Lung (tissue), 12 donors: ENCODE measurements around the gene RAB27A. TPM values are rescaled to one million over a fixed set of nuclear protein-coding genes. Genes with fewer than 3 reads are reported as not detected.

Experiments used
- ATAC-seq: fragments of 200-7000 bp; cut with Tn5 transposase; one replicate; pipeline ENCODE4 v1.9.1; 2020; ENCODE audit warnings: moderate number of reproducible peaks; ENCODE audit not compliant: insufficient read depth, low FRiP score
- DNase-seq, 3 donors: peaks; one replicate each; pipeline ENCODE4 v3.0.0-alpha.2; 2013 to 2017
- H3K27ac ChIP-seq, 2 donors: one replicate each; pipeline ENCODE4 v1.5.1; 2013; ENCODE audit warnings: mild to moderate bottlenecking in 2 of 2, moderate library complexity in 2 of 2, control low read depth in 1 of 2, inconsistent platforms in 1 of 2, low read depth in 1 of 2, low read length in 1 of 2
- H3K27me3 ChIP-seq, 3 donors: one replicate each; pipeline ENCODE4 v1.5.1; 2013; ENCODE audit warnings: low read length in 2 of 3; ENCODE audit not compliant: control insufficient read depth in 3 of 3, insufficient read depth in 3 of 3
- H3K36me3 ChIP-seq, 4 donors: one replicate each; pipeline ENCODE4 v1.5.1; 2013; ENCODE audit warnings: low read length in 4 of 4, mild to moderate bottlenecking in 1 of 4, moderate library complexity in 1 of 4; ENCODE audit not compliant: control insufficient read depth in 4 of 4, insufficient read depth in 4 of 4
- H3K4me1 ChIP-seq, 5 donors: one replicate each; pipeline ENCODE4 v1.5.1; 2013; ENCODE audit warnings: low read length in 5 of 5, mild to moderate bottlenecking in 2 of 5, moderate library complexity in 1 of 5; ENCODE audit not compliant: control insufficient read depth in 5 of 5, insufficient read depth in 5 of 5
- H3K4me3 ChIP-seq: one replicate; pipeline ENCODE4 v1.5.1; 2013; ENCODE audit warnings: mild to moderate bottlenecking, control low read depth, moderate library complexity
- H3K9ac ChIP-seq, 2 donors: one replicate each; pipeline ENCODE4 v1.5.1; 2013; ENCODE audit warnings: low read length in 2 of 2, control low read depth in 1 of 2; ENCODE audit not compliant: insufficient read depth in 1 of 2
- H3K9me3 ChIP-seq, 4 donors: one replicate each; pipeline ENCODE4 v1.5.1; 2013; ENCODE audit warnings: low read length in 3 of 4, mild to moderate bottlenecking in 1 of 4, moderate library complexity in 1 of 4; ENCODE audit not compliant: control insufficient read depth in 4 of 4, insufficient read depth in 3 of 4
- CTCF ChIP-seq: IDR thresholded peaks from 2 replicates; pipeline ENCODE4 v1.5.1; 2012; ENCODE audit warnings: mild to moderate bottlenecking; ENCODE audit errors: control extremely low read depth, extremely low read depth
- WGBS, 2 donors: extraction: QIAGEN DNeasy Blood & Tissue Kit; methylation state at CpG; one replicate each; pipeline ENCODE4 v1.1.7; 2013; 5-methylcytosine and 5-hydroxymethylcytosine counted together
- polyA plus RNA-seq, 2 donors: library from polyadenylated mRNA; stranded (reverse); fragments of 200-250 nt; gene quantifications; one replicate each; pipeline ENCODE4 v1.2.1, GENCODE V29; 2013
- total RNA-seq, 2 donors: library from RNA; depleted of rRNA in 1 of 2; stranded (reverse); fragments of >200 nt in 1 of 2; gene quantifications; one replicate each; pipeline ENCODE4 v1.2.1, GENCODE V29; 2014 to 2021
- donor health status: control.
- donor health status: control.
- donor health status: Bipolar disorder and iron deficiency.
- donor health status: healthy.
- donor health status: DM: yes; HTN: yes; CAD: no.

Gene RAB27A
- total and polyA plus RNA-seq, 4 donors: 24.4 to 77.1 (median 63.4) TPM

DNA sequence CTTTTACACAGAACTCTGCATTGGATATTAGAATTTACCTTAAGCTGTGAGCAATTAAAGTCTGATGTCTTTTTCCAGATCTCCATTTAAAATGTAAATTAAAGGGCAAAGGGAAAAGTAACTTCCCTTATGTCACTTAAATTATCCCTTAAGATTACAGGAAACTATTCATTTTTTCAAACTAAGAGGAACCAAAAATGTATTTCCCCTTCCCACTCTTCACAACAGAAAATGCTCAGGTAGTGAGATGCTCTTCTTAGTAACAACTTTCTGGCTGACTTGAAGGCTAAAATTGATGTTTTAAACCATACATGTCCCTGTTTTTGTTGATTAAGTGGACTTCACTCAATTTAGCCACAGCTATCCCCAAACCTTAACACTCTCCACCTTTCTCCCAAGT, 110.5 kb downstream of the RAB27A start:
- no peaks in the 10 kb centered on the region for H3K9me3 ChIP-seq
- DNase-seq (no peak), ATAC-seq (no peak)
- H3K27me3 ChIP-seq: no peaks in the 10 kb centered on the region
- H3K9ac ChIP-seq: no peak overlapping the region
- H3K4me1 ChIP-seq: no peaks in the 10 kb centered on the region
- no peak overlapping the region for H3K27ac ChIP-seq
- TF ChIP-seq CTCF: no peak
- peaks cover 0 to 21% (median 12%) of the 10 kb centered on the region in 4 donors for H3K36me3 ChIP-seq
- H3K4me3 ChIP-seq: no peak overlapping the region

- H3K9me3 ChIP-seq: no peaks in the 10 kb centered on the region
- 62 to 75% methylated on average over 4 of the region's 4 CpGs for WGBS, 2 donors
- H3K27ac ChIP-seq: no peak overlapping the region
- H3K36me3 ChIP-seq: peaks cover 0 to 2% (median 0%) of the 10 kb centered on the region in 4 donors
- no peaks in the 10 kb centered on the region for H3K27me3 ChIP-seq
- DNase-seq: peak in 2 of 3 donors; percentile 24 to 28
- H3K4me3 ChIP-seq: no peak overlapping the region
- ATAC-seq: no peak
- no peak overlapping the region for H3K9ac ChIP-seq
- TF ChIP-seq CTCF: no peak
- no peaks in the 10 kb centered on the region for H3K4me1 ChIP-seq
Observed at GRCh38 chr15:55170361-55170760, 119.3 kb downstream of the RAB27A start.

GRCh38 chr15:55168350-55168974, 121.2 kb downstream of the RAB27A start:
- 67 to 71% methylated on average over 11 of the region's 11 CpGs for WGBS, 2 donors
- no peak overlapping the region for H3K27ac ChIP-seq
- peak; percentile 71 to 84 (median 74) for DNase-seq
- H3K36me3 ChIP-seq: no peaks in the 10 kb centered on the region
- no peaks in the 10 kb centered on the region for H3K9me3 ChIP-seq
- no peak for TF ChIP-seq CTCF
- no peak overlapping the region for H3K4me3 ChIP-seq
- no peaks in the 10 kb centered on the region for H3K27me3 ChIP-seq
- H3K4me1 ChIP-seq: no peaks in the 10 kb centered on the region
- peak; percentile 47 for ATAC-seq
- H3K9ac ChIP-seq: no peak overlapping the region

GRCh38 chr15:55164284-55164683, 125.3 kb downstream of the RAB27A start:
- no peak for ATAC-seq
- no peak overlapping the region for H3K4me3 ChIP-seq
- H3K4me1 ChIP-seq: no peaks in the 10 kb centered on the region
- H3K9me3 ChIP-seq: no peaks in the 10 kb centered on the region
- peak in 1 of 3 donors; percentile 13 for DNase-seq
- no peak overlapping the region for H3K27ac ChIP-seq
- no peak for TF ChIP-seq CTCF
- no peak overlapping the region for H3K9ac ChIP-seq
- WGBS, 2 donors: 74 to 85% methylated on average over 4 of the region's 4 CpGs
- H3K27me3 ChIP-seq: no peaks in the 10 kb centered on the region
- no peaks in the 10 kb centered on the region for H3K36me3 ChIP-seq
